Epithelial cell of proximal tubule (primary cell): Measurements from ENCODE around the gene B3GNT5. TPM values are rescaled to one million over a fixed set of nuclear protein-coding genes. Genes with fewer than 3 reads are reported as not detected.

Source experiments
- DNase-seq: peaks from one replicate; pipeline ENCODE4 v3.0.0-alpha.2; 2011; ENCODE audit warnings: low read depth
- H3K4me3 ChIP-seq: 2 replicates; pipeline ENCODE4 v1.5.1; 2011; ENCODE audit warnings: low read depth, mild to moderate bottlenecking, low read length
- CTCF ChIP-seq: conservative IDR thresholded peaks from 2 replicates; pipeline ENCODE4 v1.5.1; 2012; ENCODE audit warnings: low read depth, mild to moderate bottlenecking, low read length
- total RNA-seq: library from RNA; depleted of rRNA; stranded (reverse); fragments of >200 nt; gene quantifications from 2 replicates; pipeline ENCODE4 v1.2.3, GENCODE V29; 2015

B3GNT5 gene
- total RNA-seq, 1 donor from 2014 or later: 17.2 TPM

GRCh38 chr3:183218826-183219225, 34.2 kb upstream of the B3GNT5 start:
- DNase-seq: no peak
- no peak overlapping the region for H3K4me3 ChIP-seq
- no peak for TF ChIP-seq CTCF

GRCh38 chr3:183220828-183221227, 32.2 kb upstream of the B3GNT5 start:
- DNase-seq: no peak
- no peak overlapping the region for H3K4me3 ChIP-seq
- no peak for TF ChIP-seq CTCF

GRCh38 chr3:183222631-183223235, 30.3 kb upstream of the B3GNT5 start:
- no peak for TF ChIP-seq CTCF

GRCh38 chr3:183224180-183224970, 28.7 kb upstream of the B3GNT5 start:
- no peak overlapping the region for H3K4me3 ChIP-seq
- no peak for TF ChIP-seq CTCF
- DNase-seq: no peak

More at GRCh38 chr3:183222631-183223235, 30.3 kb upstream of the B3GNT5 start:
- DNase-seq: no peak
- H3K4me3 ChIP-seq: no peak overlapping the region

GRCh38 chr3:183226333-183226890, 26.6 kb upstream of the B3GNT5 start:
- no peak for DNase-seq
- no peak for TF ChIP-seq CTCF
- no peak overlapping the region for H3K4me3 ChIP-seq

- DNase-seq: no peak
- TF ChIP-seq CTCF: no peak
- H3K4me3 ChIP-seq: no peak overlapping the region
These were observed 25.5 kb upstream of the B3GNT5 start for GRCh38 chr3:183227586-183227985.
